ENCODE data around the gene FLVCR2.

DNA sequence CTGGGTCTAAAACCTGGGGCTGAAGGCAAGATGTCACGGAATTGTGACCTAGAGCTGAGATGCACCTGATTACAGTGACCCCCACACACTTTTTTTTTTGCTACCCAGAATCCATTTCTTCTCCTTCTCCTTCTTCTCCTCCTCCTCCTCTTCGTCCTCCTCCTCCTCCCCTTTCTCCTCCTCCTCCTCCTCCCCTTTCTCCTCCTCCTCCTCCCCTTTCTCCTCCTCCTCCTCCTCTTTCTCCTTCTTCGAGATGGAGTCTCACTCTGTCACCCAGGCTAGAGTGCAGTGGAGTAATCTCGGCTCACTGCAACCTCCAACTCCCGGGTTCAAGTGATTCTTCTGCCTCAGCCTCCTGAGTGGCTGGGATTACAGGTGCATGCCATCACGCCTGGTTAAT lies 19.4 kb upstream of the FLVCR2 start:
- TF ChIP-seq, protein P1, sequence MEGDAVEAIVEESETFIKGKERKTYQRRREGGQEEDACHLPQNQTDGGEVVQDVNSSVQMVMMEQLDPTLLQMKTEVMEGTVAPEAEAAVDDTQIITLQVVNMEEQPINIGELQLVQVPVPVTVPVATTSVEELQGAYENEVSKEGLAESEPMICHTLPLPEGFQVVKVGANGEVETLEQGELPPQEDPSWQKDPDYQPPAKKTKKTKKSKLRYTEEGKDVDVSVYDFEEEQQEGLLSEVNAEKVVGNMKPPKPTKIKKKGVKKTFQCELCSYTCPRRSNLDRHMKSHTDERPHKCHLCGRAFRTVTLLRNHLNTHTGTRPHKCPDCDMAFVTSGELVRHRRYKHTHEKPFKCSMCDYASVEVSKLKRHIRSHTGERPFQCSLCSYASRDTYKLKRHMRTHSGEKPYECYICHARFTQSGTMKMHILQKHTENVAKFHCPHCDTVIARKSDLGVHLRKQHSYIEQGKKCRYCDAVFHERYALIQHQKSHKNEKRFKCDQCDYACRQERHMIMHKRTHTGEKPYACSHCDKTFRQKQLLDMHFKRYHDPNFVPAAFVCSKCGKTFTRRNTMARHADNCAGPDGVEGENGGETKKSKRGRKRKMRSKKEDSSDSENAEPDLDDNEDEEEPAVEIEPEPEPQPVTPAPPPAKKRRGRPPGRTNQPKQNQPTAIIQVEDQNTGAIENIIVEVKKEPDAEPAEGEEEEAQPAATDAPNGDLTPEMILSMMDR (IDR thresholded peaks at IDR 0.05; ENCODE audit: poor library complexity, severe bottlenecking), result no peak
- no peak for TF ChIP-seq TAF1 (IDR thresholded peaks at IDR 0.05; ENCODE audit: low read depth)
- TF ChIP-seq POLR2AphosphoS5 (IDR thresholded peaks at IDR 0.05), result no peak
- no peak for TF ChIP-seq SMC3 (conservative IDR thresholded peaks at IDR 0.05; ENCODE audit: poor library complexity)
- no peak for TF ChIP-seq EZH2 (IDR thresholded peaks at IDR 0.05; ENCODE audit: borderline replicate concordance, insufficient read depth, low read length, poor library complexity, severe bottlenecking)
- TF ChIP-seq, protein P2, sequence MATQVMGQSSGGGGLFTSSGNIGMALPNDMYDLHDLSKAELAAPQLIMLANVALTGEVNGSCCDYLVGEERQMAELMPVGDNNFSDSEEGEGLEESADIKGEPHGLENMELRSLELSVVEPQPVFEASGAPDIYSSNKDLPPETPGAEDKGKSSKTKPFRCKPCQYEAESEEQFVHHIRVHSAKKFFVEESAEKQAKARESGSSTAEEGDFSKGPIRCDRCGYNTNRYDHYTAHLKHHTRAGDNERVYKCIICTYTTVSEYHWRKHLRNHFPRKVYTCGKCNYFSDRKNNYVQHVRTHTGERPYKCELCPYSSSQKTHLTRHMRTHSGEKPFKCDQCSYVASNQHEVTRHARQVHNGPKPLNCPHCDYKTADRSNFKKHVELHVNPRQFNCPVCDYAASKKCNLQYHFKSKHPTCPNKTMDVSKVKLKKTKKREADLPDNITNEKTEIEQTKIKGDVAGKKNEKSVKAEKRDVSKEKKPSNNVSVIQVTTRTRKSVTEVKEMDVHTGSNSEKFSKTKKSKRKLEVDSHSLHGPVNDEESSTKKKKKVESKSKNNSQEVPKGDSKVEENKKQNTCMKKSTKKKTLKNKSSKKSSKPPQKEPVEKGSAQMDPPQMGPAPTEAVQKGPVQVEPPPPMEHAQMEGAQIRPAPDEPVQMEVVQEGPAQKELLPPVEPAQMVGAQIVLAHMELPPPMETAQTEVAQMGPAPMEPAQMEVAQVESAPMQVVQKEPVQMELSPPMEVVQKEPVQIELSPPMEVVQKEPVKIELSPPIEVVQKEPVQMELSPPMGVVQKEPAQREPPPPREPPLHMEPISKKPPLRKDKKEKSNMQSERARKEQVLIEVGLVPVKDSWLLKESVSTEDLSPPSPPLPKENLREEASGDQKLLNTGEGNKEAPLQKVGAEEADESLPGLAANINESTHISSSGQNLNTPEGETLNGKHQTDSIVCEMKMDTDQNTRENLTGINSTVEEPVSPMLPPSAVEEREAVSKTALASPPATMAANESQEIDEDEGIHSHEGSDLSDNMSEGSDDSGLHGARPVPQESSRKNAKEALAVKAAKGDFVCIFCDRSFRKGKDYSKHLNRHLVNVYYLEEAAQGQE (IDR thresholded peaks at IDR 0.05; ENCODE audit: borderline replicate concordance), result no peak

All from neural cell (in vitro differentiated cells).